H9 (cell line): ENCODE measurements around the gene DMRT1. TPM values are rescaled to one million over a fixed set of nuclear protein-coding genes. Genes with fewer than 3 reads are reported as not detected.

Experiments used
- DNase-seq: peaks from one replicate; pipeline ENCODE4 v3.0.0-alpha.2; 2017
- H2AFZ ChIP-seq: one replicate; pipeline ENCODE4 v1.6.1; 2013; ENCODE audit warnings: mild to moderate bottlenecking, low read length, control low read depth, moderate library complexity
- H2AK5ac ChIP-seq: 2 replicates; pipeline ENCODE4 v1.6.1; 2013; ENCODE audit warnings: low read length, control low read depth, mixed read lengths; ENCODE audit not compliant: insufficient read length
- H2BK120ac ChIP-seq: one replicate; pipeline ENCODE4 v1.6.1; 2013; ENCODE audit warnings: low read depth, mild to moderate bottlenecking, low read length, control low read depth, inconsistent platforms; ENCODE audit not compliant: poor library complexity, severe bottlenecking
- H2BK12ac ChIP-seq: 2 replicates; pipeline ENCODE4 v1.6.1; 2013; ENCODE audit warnings: low read length, control low read depth, mixed read lengths, low read depth; ENCODE audit not compliant: insufficient read length
- H2BK15ac ChIP-seq: 2 replicates; pipeline ENCODE4 v1.6.1; 2013; ENCODE audit warnings: low read depth, low read length, control low read depth
- H2BK20ac ChIP-seq: one replicate; pipeline ENCODE4 v1.6.1; 2013; ENCODE audit warnings: low read depth, mild to moderate bottlenecking, low read length, control low read depth, inconsistent platforms; ENCODE audit not compliant: poor library complexity, severe bottlenecking
- H2BK5ac ChIP-seq: 2 replicates; pipeline ENCODE4 v1.6.1; 2013; ENCODE audit warnings: low read length, control low read depth, mixed read lengths; ENCODE audit not compliant: insufficient read length
- H3K14ac ChIP-seq: 2 replicates; pipeline ENCODE4 v1.6.1; 2013; ENCODE audit warnings: low read length, control low read depth; ENCODE audit not compliant: insufficient read depth
- H3K18ac ChIP-seq: 2 replicates; pipeline ENCODE4 v1.6.1; 2013; ENCODE audit warnings: low read depth, mild to moderate bottlenecking, mixed read lengths, low read length, control low read depth; ENCODE audit not compliant: insufficient read length
- H3K23ac ChIP-seq: 2 replicates; pipeline ENCODE4 v1.6.1; 2013; ENCODE audit warnings: low read length, control low read depth, mixed read lengths, low read depth; ENCODE audit not compliant: insufficient read length
- H3K23me2 ChIP-seq: 2 replicates; pipeline ENCODE4 v1.6.1; 2013; ENCODE audit warnings: low read depth, mild to moderate bottlenecking, mixed read lengths, low read length, control low read depth; ENCODE audit not compliant: insufficient read length, poor library complexity, severe bottlenecking
- H3K27ac ChIP-seq: 2 replicates; pipeline ENCODE4 v1.5.1; 2013; ENCODE audit warnings: low read length, control low read depth, mixed read lengths, low read depth; ENCODE audit not compliant: insufficient read length
- H3K27me3 ChIP-seq: 2 replicates; pipeline ENCODE4 v1.6.1; 2013; ENCODE audit warnings: low read length, control low read depth, inconsistent platforms; ENCODE audit not compliant: insufficient read depth
- H3K4ac ChIP-seq: 2 replicates; pipeline ENCODE4 v1.6.1; 2013; ENCODE audit warnings: low read depth, mild to moderate bottlenecking, control low read depth, inconsistent platforms, low read length, moderate library complexity
- H3K4me1 ChIP-seq: 2 replicates; pipeline ENCODE4 v1.6.1; 2013; ENCODE audit warnings: low read length, control low read depth, inconsistent platforms; ENCODE audit not compliant: insufficient read depth
- H3K4me2 ChIP-seq: 2 replicates; pipeline ENCODE4 v1.6.1; 2013; ENCODE audit warnings: low read length, control low read depth, mixed read lengths; ENCODE audit not compliant: insufficient read length, insufficient read depth
- H3K56ac ChIP-seq: 2 replicates; pipeline ENCODE4 v1.6.1; 2013; ENCODE audit warnings: low read depth, mild to moderate bottlenecking, mixed read lengths, low read length, control low read depth; ENCODE audit not compliant: insufficient read length
- H3K79me1 ChIP-seq: 2 replicates; pipeline ENCODE4 v1.6.1; 2013; ENCODE audit warnings: low read depth, mild to moderate bottlenecking, moderate library complexity, low read length, control low read depth, inconsistent platforms; ENCODE audit not compliant: insufficient read depth, poor library complexity, severe bottlenecking
- H3K79me2 ChIP-seq: 2 replicates; pipeline ENCODE4 v1.6.1; 2013; ENCODE audit warnings: low read length, control low read depth, inconsistent platforms; ENCODE audit not compliant: insufficient read depth
- H3K9ac ChIP-seq: 2 replicates; pipeline ENCODE4 v1.6.1; 2013; ENCODE audit warnings: low read length, control low read depth, mixed read lengths; ENCODE audit not compliant: insufficient read length; ENCODE audit errors: extremely low read depth
- H3K9me3 ChIP-seq: one replicate; pipeline ENCODE4 v1.6.1; 2013; ENCODE audit warnings: low read depth, low read length, inconsistent platforms; ENCODE audit not compliant: control insufficient read depth
- H3T11ph ChIP-seq: one replicate; pipeline ENCODE4 v1.6.1; 2013; ENCODE audit warnings: mild to moderate bottlenecking, low read length, control low read depth, inconsistent platforms
- H4K20me1 ChIP-seq: one replicate; pipeline ENCODE4 v1.6.1; 2013; ENCODE audit not compliant: control insufficient read depth, insufficient read length, insufficient read depth
- H4K5ac ChIP-seq: 2 replicates; pipeline ENCODE4 v1.6.1; 2013; ENCODE audit warnings: low read depth, mild to moderate bottlenecking, mixed read lengths, low read length, control low read depth; ENCODE audit not compliant: insufficient read length
- H4K8ac ChIP-seq: replicated peaks from 2 replicates; pipeline ENCODE4 v1.6.1; 2013; ENCODE audit warnings: low read length, control low read depth, mixed read lengths, low read depth; ENCODE audit not compliant: insufficient read length
- H4K91ac ChIP-seq: 2 replicates; pipeline ENCODE4 v1.6.1; 2013; ENCODE audit warnings: low read depth, mild to moderate bottlenecking, moderate library complexity, mixed read lengths, low read length, control low read depth; ENCODE audit not compliant: insufficient read length
- H3K27ac Mint-ChIP-seq, 3 experiments: 2 replicates in 2 of 3; 3 replicates in 1 of 3; pipeline ENCODE4 v1.8.0; 2020 to 2021; ENCODE audit warnings: mixed read lengths in 3 of 3, mild to moderate bottlenecking in 1 of 3, moderate library complexity in 1 of 3
- H3K27me3 Mint-ChIP-seq: 2 replicates; pipeline ENCODE4 v1.8.0; 2021; ENCODE audit warnings: low read depth, mild to moderate bottlenecking, moderate library complexity, mixed read lengths
- H3K36me3 Mint-ChIP-seq, 3 experiments: 2 replicates in 2 of 3; 3 replicates in 1 of 3; pipeline ENCODE4 v1.8.0; 2020 to 2021; ENCODE audit warnings: low read depth in 3 of 3, mixed read lengths in 3 of 3; ENCODE audit not compliant: insufficient read depth in 1 of 3
- H3K4me1 Mint-ChIP-seq, 2 experiments: 2 replicates each; pipeline ENCODE4 v1.8.0; 2020; ENCODE audit warnings: mixed read lengths in 2 of 2
- H3K4me3 Mint-ChIP-seq, 2 experiments: 2 replicates in 1 of 2; 3 replicates in 1 of 2; pipeline ENCODE4 v1.8.0; 2020 to 2021; ENCODE audit warnings: mild to moderate bottlenecking in 2 of 2, mixed read lengths in 2 of 2, moderate library complexity in 1 of 2
- H3K9me3 Mint-ChIP-seq, 2 experiments: 2 replicates in 1 of 2; 3 replicates in 1 of 2; pipeline ENCODE4 v1.8.0; 2020; ENCODE audit warnings: mild to moderate bottlenecking in 2 of 2, mixed read lengths in 2 of 2, moderate library complexity in 1 of 2
- CTCF ChIP-seq: fragments of 200-600 bp; sonication (generic); conservative IDR thresholded peaks from 3 replicates; pipeline ENCODE4 v1.8.0; 2021; ENCODE audit warnings: antibody characterized with exemption, mild to moderate bottlenecking
- WGBS: extraction: QIAGEN DNeasy Blood & Tissue Kit; methylation state at CpG from one replicate; pipeline ENCODE4 v1.1.7; 2013; ENCODE audit warnings: missing lambda C conversion rate, low lambda C conversion rate, mixed read lengths; ENCODE audit not compliant: insufficient read length; ENCODE audit errors: extremely low coverage; 5-methylcytosine and 5-hydroxymethylcytosine counted together
- total RNA-seq: library from RNA; stranded (reverse); gene quantifications from 2 replicates; pipeline ENCODE4 v1.2.1, GENCODE V29; 2021

DMRT1 gene
- total RNA-seq, 1 experiment from 2014 or later = not detected

GRCh38 chr9:933356-933755, 91.9 kb downstream of the DMRT1 start:
- H3K4me1 Mint-ChIP-seq = no peaks in the 10 kb centered on the region
- no peak overlapping the region for H3K4ac ChIP-seq

More at GRCh38 chr9:933356-933755, 91.9 kb downstream of the DMRT1 start:
- H3K4me3 Mint-ChIP-seq = no peak overlapping the region
- peaks cover 7% of the 10 kb centered on the region; the same call in 1 of the 2 replicates for H3K27me3 Mint-ChIP-seq
- Histone ChIP-seq H3K4me2 (no peak overlapping the region), H3K9me3 (no peaks in the 10 kb centered on the region), H2BK120ac (no peak overlapping the region), H2BK12ac (no peak overlapping the region), H4K20me1 (no peaks in the 10 kb centered on the region), H3K4me1 (no peaks in the 10 kb centered on the region), H3K27me3 (no peaks in the 10 kb centered on the region), H3K27ac (no peak overlapping the region), H3K79me2 (no peaks in the 10 kb centered on the region), H3K56ac (no peak overlapping the region), H3T11ph (no peak overlapping the region), H3K14ac (no peak overlapping the region), H3K23me2 (no peaks in the 10 kb centered on the region), H2BK5ac (no peak overlapping the region), H2BK20ac (no peak overlapping the region), H4K5ac (no peak overlapping the region), H4K91ac (no peak overlapping the region), H3K79me1 (no peaks in the 10 kb centered on the region), H4K8ac (no peak overlapping the region), H3K9ac (no peak overlapping the region), H2AFZ (no peak overlapping the region), H2BK15ac (no peak overlapping the region), H3K23ac (no peak overlapping the region), H2AK5ac (no peak overlapping the region), H3K18ac (no peak overlapping the region)
- H3K36me3 Mint-ChIP-seq = peaks cover 2 to 5% (median 3%) of the 10 kb centered on the region in 3 experiments; a peak in 3 of 7 replicates
- H3K9me3 Mint-ChIP-seq = peaks cover 10 to 12% of the 10 kb centered on the region in 2 experiments; a peak in 4 of 5 replicates
- no peak for TF ChIP-seq CTCF
- H3K27ac Mint-ChIP-seq = no peak overlapping the region
- WGBS = no CpG with 5 or more reads among the region's 4 CpGs
- DNase-seq = no peak
